A673 (cell line): Measurements from ENCODE around the gene HCK. TPM values are rescaled to one million over a fixed set of nuclear protein-coding genes. Genes with fewer than 3 reads are reported as not detected.

ENCODE experiments used
- BruUV-seq: library from RNA; stranded (reverse); fragments of 400-500 nt; replicated peaks from 2 replicates; lab custom pipeline; 2021; lab: Mats Ljungman, UMichigan
- CTCF ChIA-PET: fragments of 300-600 bp; sonication (Branson Sonifier 250); formaldehyde crosslinking; loops from one replicate; lab custom pipeline; 2022; ENCODE audit warnings: antibody characterized with exemption; lab: Charles Lee
- POLR2A ChIA-PET: fragments of 300-600 bp; sonication (Branson Sonifier 250); formaldehyde crosslinking; loops from one replicate; lab custom pipeline; 2022; ENCODE audit warnings: antibody characterized with exemption; ENCODE audit not compliant: low non-redundant PET; lab: Charles Lee
- DNase-seq: peaks from one replicate; pipeline ENCODE4 v3.0.0-alpha.2; 2015; ENCODE audit warnings: low spot score
- H3K27ac ChIP-seq: fragments of 200-600 bp; sonication (generic); 2 replicates; pipeline ENCODE4 v1.5.1; 2016; ENCODE audit warnings: mixed run types, low read depth, mild to moderate bottlenecking, mixed read lengths, antibody characterized with exemption, low read length; ENCODE audit not compliant: poor library complexity, severe bottlenecking
- H3K27me3 ChIP-seq: fragments of 200-600 bp; sonication (generic); replicated peaks from 2 replicates; pipeline ENCODE4 v1.6.1; 2017; ENCODE audit warnings: mixed run types, low read depth, mild to moderate bottlenecking, mixed read lengths, antibody characterized with exemption, low read length; ENCODE audit not compliant: insufficient read depth, poor library complexity
- H3K36me3 ChIP-seq: fragments of 200-600 bp; sonication (generic); 2 replicates; pipeline ENCODE4 v1.6.1; 2016; ENCODE audit warnings: mixed run types, mild to moderate bottlenecking, mixed read lengths, antibody characterized with exemption, low read length; ENCODE audit not compliant: insufficient read depth, poor library complexity, severe bottlenecking
- H3K4me1 ChIP-seq: fragments of 200-600 bp; sonication (generic); 2 replicates; pipeline ENCODE4 v1.6.1; 2017; ENCODE audit warnings: mixed run types, mild to moderate bottlenecking, mixed read lengths, antibody characterized with exemption, low read length; ENCODE audit not compliant: insufficient read depth, poor library complexity, severe bottlenecking
- H3K4me3 ChIP-seq: fragments of 200-600 bp; sonication (generic); 2 replicates; pipeline ENCODE4 v1.5.1; 2016; ENCODE audit warnings: low read depth, mixed run types, mild to moderate bottlenecking, mixed read lengths, low read length; ENCODE audit not compliant: poor library complexity, severe bottlenecking
- H3K9me3 ChIP-seq: fragments of 200-600 bp; sonication (generic); 2 replicates; pipeline ENCODE4 v1.6.1; 2016; ENCODE audit warnings: mixed run types, low read depth, mild to moderate bottlenecking, mixed read lengths, antibody characterized with exemption, low read length; ENCODE audit not compliant: poor library complexity, severe bottlenecking
- CTCF ChIP-seq: fragments of 300-800, 200-600 bp; sonication (generic); conservative IDR thresholded peaks from 2 replicates; pipeline ENCODE4 v1.5.1; 2017; ENCODE audit warnings: low read depth, mild to moderate bottlenecking, antibody characterized with exemption, low read length, moderate library complexity, mixed read lengths
- EZH2 ChIP-seq: fragments of 200-600 bp; sonication (generic); IDR thresholded peaks from 2 replicates; pipeline ENCODE4 v1.6.1; 2017; ENCODE audit warnings: borderline replicate concordance, low read depth, mild to moderate bottlenecking, mixed read lengths, antibody characterized with exemption, low read length; ENCODE audit not compliant: poor library complexity, severe bottlenecking
- intact Hi-C: fragments of 100-400 bp; cut with micrococcal nuclease; formaldehyde crosslinking; loops from one replicate; pipeline ENCODE4 v1.10.0; 2022; ENCODE audit not compliant: unreplicated experiment
- total RNA-seq: library from RNA; stranded (reverse); gene quantifications from 2 replicates; pipeline ENCODE4 v1.2.3, GENCODE V29; 2021

The HCK gene
- total RNA-seq, 1 experiment from 2014 or later = not detected

DNA sequence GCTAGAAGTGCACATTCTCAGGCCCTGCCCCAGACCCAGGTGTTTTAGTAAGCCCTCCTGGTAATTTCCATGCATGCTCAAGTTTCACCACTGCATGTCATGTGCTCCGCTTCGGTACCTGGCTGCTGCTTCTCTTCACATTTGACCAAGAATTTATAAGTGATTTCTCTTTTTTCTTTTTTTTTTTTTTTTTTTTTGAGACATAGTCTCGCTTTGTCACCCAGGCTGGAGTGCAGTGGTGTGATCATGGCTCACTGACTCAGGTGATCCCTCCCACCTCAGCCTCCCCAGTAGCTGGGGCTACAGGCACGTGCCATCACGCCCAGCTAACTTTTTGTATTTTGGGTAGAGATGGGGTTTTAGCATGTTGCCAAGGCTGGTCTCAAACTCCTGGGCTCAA, 73.5 kb downstream of the HCK start:
- POLR2A ChIA-PET = no interaction called here

GRCh38 chr20:32126919-32127318, 74.9 kb downstream of the HCK start:
- intact Hi-C loops = no loop called here
- H3K9me3 ChIP-seq = no peaks in the 10 kb centered on the region
- no peak overlapping the region for H3K27ac ChIP-seq
- BruUV-seq = no TSS peak
- H3K4me3 ChIP-seq = no peak overlapping the region
- no peaks in the 10 kb centered on the region for H3K27me3 ChIP-seq
- no peaks in the 10 kb centered on the region for H3K36me3 ChIP-seq
- H3K4me1 ChIP-seq = no peaks in the 10 kb centered on the region
- ChIA-PET POLR2A (no interaction called here), CTCF (no interaction called here)
- DNase-seq = no peak
- TF ChIP-seq CTCF (no peak), EZH2 (no peak)

More for the DNA sequence above, 73.5 kb downstream of the HCK start:
- intact Hi-C loops = no loop called here
- Histone ChIP-seq H3K27ac (no peak overlapping the region), H3K9me3 (no peaks in the 10 kb centered on the region), H3K4me1 (no peaks in the 10 kb centered on the region), H3K4me3 (no peak overlapping the region), H3K27me3 (no peaks in the 10 kb centered on the region), H3K36me3 (no peaks in the 10 kb centered on the region)
- no peak for TF ChIP-seq EZH2
- no peak for TF ChIP-seq CTCF
- no TSS peak for BruUV-seq
- no peak for DNase-seq
- CTCF ChIA-PET = no interaction called here

- ChIA-PET CTCF (no interaction called here), POLR2A (no interaction called here)
- Histone ChIP-seq H3K27ac (no peak overlapping the region), H3K27me3 (no peaks in the 10 kb centered on the region), H3K4me3 (no peak overlapping the region), H3K4me1 (no peaks in the 10 kb centered on the region), H3K9me3 (no peaks in the 10 kb centered on the region), H3K36me3 (no peaks in the 10 kb centered on the region)
- intact Hi-C loops = no loop called here
- BruUV-seq = no TSS peak
- DNase-seq = no peak
- TF ChIP-seq CTCF (no peak), EZH2 (no peak)
Measured at GRCh38 chr20:32127347-32127746, 75.3 kb downstream of the HCK start.
